T-cell (primary cell): Measurements from ENCODE around the gene CAPS2. TPM values are rescaled to one million over a fixed set of nuclear protein-coding genes. Genes with fewer than 3 reads are reported as not detected.

Experiments used
- ATAC-seq, 4 experiments: fragments of 200-7000 bp in 3 of 4; fragments of 150-1000 bp in 1 of 4; cut with Tn5 transposase; replicated peaks in 1 of 4; 1 replicate in 3 of 4; 2 replicates in 1 of 4; pipeline ENCODE4 v1.10.0; 2021; ENCODE audit warnings: moderate library complexity in 3 of 4, mild to moderate bottlenecking in 2 of 4, moderate number of reproducible peaks in 1 of 4
- CTCF ChIA-PET, 2 donors: fragments of 300-600 bp; sonication (Branson Sonifier 250); formaldehyde crosslinking; loops; one replicate each; lab custom pipeline; 2022; ENCODE audit warnings: antibody characterized with exemption in 2 of 2; lab: Charles Lee
- POLR2A ChIA-PET, 2 donors: fragments of 300-600 bp; sonication (Branson Sonifier 250); formaldehyde crosslinking; loops; one replicate each; lab custom pipeline; 2022; ENCODE audit warnings: antibody characterized with exemption in 2 of 2; lab: Charles Lee
- DNase-seq, 35 experiments: peaks; one replicate each; pipeline versions ENCODE4 v3.0.0 to v3.0.0-alpha.2; 2013 to 2023
- H3K27ac ChIP-seq: one replicate; pipeline ENCODE4 v1.5.1; 2013; ENCODE audit warnings: low read length
- H3K27me3 ChIP-seq, 2 experiments: replicated peaks in 1 of 2; 1 replicate in 1 of 2; 2 replicates in 1 of 2; pipeline versions ENCODE4 v1.6.1 to v1.7.0; 2013; ENCODE audit warnings: low read length in 1 of 2, mixed read lengths in 1 of 2; ENCODE audit not compliant: control insufficient read depth in 2 of 2, insufficient read depth in 2 of 2; ENCODE audit errors: extremely low read depth in 1 of 2
- H3K36me3 ChIP-seq, 2 donors: 1 replicate in 1 of 2; 2 replicates in 1 of 2; pipeline versions ENCODE4 v1.6.1 to v1.7.0; 2013; ENCODE audit warnings: low read length in 1 of 2; ENCODE audit not compliant: control insufficient read depth in 2 of 2, insufficient read depth in 1 of 2; ENCODE audit errors: extremely low read depth in 1 of 2
- H3K4me1 ChIP-seq, 2 experiments: 1 replicate in 1 of 2; 2 replicates in 1 of 2; pipeline versions ENCODE4 v1.6.1 to v1.7.0; 2013; ENCODE audit warnings: low read length in 2 of 2, mixed read lengths in 1 of 2; ENCODE audit not compliant: insufficient read depth in 2 of 2, control insufficient read depth in 1 of 2; ENCODE audit errors: extremely low read depth in 1 of 2
- H3K4me3 ChIP-seq, 2 donors: 1 replicate in 1 of 2; 2 replicates in 1 of 2; pipeline versions ENCODE4 v1.5.1 to v1.7.0; 2013; ENCODE audit warnings: mild to moderate bottlenecking in 2 of 2, low read length in 1 of 2, moderate library complexity in 1 of 2; ENCODE audit not compliant: control insufficient read depth in 1 of 2; ENCODE audit errors: extremely low read depth in 1 of 2
- H3K9me3 ChIP-seq: 2 replicates; pipeline ENCODE4 v1.7.0; 2013
- H3K27ac Mint-ChIP-seq, 2 donors: one replicate each; pipeline ENCODE4 v1.8.0; 2020 to 2021; ENCODE audit warnings: mild to moderate bottlenecking in 2 of 2, mixed read lengths in 2 of 2
- H3K27me3 Mint-ChIP-seq, 2 donors: one replicate each; pipeline ENCODE4 v1.8.0; 2021 to 2022; ENCODE audit warnings: mixed read lengths in 2 of 2
- H3K36me3 Mint-ChIP-seq: one replicate; pipeline ENCODE4 v1.8.0; 2021; ENCODE audit warnings: mixed read lengths
- H3K4me1 Mint-ChIP-seq, 3 donors: one replicate each; pipeline ENCODE4 v1.8.0; 2020 to 2022; ENCODE audit warnings: mixed read lengths in 3 of 3, mild to moderate bottlenecking in 1 of 3
- H3K4me3 Mint-ChIP-seq, 3 donors: one replicate each; pipeline ENCODE4 v1.8.0; 2020 to 2022; ENCODE audit warnings: mild to moderate bottlenecking in 3 of 3, mixed read lengths in 3 of 3, moderate library complexity in 3 of 3
- H3K9me3 Mint-ChIP-seq, 3 donors: one replicate each; pipeline ENCODE4 v1.8.0; 2020 to 2022; ENCODE audit warnings: mixed read lengths in 3 of 3
- WGBS: methylation state at CpG from one replicate; pipeline ENCODE4 v1.1.5; 2013; ENCODE audit warnings: missing lambda C conversion rate; ENCODE audit not compliant: insufficient coverage; 5-methylcytosine and 5-hydroxymethylcytosine counted together
- total RNA-seq, 35 experiments: library from RNA in 6 of 35; stranded (reverse) in 6 of 35; fragments of 120-200 nt in 1 of 35; gene quantifications; one replicate each; pipeline versions ENCODE4 v1.2.1 to v1.2.4 and lab custom pipeline; 2013 to 2026

Gene CAPS2
- total RNA-seq, 5 donors from 2014 or later (not counting 1 experiment from before 2014, with no cell fraction given) = 2.4 to 4.7 (median 4.4) TPM

GRCh38 chr12:75341873-75342272 is 11.7 kb upstream of the CAPS2 start:
- CTCF ChIA-PET = interaction anchor here (0.6 to 0.9 kb wide), 3 partner anchors 10 to 166 kb away, joined by 3 to 4 read pairs (median 3); no protein-coding TSS in a partner anchor
- WGBS = 80% methylated on average over 2 of the region's 5 CpGs
- H3K4me1 Mint-ChIP-seq = peaks cover 0 to 6% (median 3%) of the 10 kb centered on the region in 3 donors
- Histone ChIP-seq H3K27me3 (peaks cover 0 to 3% of the 10 kb centered on the region in 2 experiments), H3K27ac (no peak overlapping the region), H3K9me3 (no peaks in the 10 kb centered on the region), H3K4me3 (no peak overlapping the region), H3K4me1 (no peaks in the 10 kb centered on the region), H3K36me3 (no peaks in the 10 kb centered on the region)
- DNase-seq (no peak), ATAC-seq (no peak)
- H3K4me3 Mint-ChIP-seq = no peak overlapping the region
- H3K27ac Mint-ChIP-seq = no peak overlapping the region
- H3K27me3 Mint-ChIP-seq = peaks cover under 1 to 2% of the 10 kb centered on the region in 2 donors
- POLR2A ChIA-PET = no interaction called here
- H3K36me3 Mint-ChIP-seq = no peaks in the 10 kb centered on the region
- H3K9me3 Mint-ChIP-seq = no peaks in the 10 kb centered on the region

GRCh38 chr12:75337905-75338304 is 7.8 kb upstream of the CAPS2 start:
- Mint-ChIP-seq H3K36me3 (no peaks in the 10 kb centered on the region), H3K27ac (no peak overlapping the region), H3K4me3 (no peak overlapping the region), H3K27me3 (peaks cover 7 to 8% of the 10 kb centered on the region in 2 donors), H3K4me1 (peaks cover 9 to 12% (median 12%) of the 10 kb centered on the region in 3 donors), H3K9me3 (no peaks in the 10 kb centered on the region)
- H3K27me3 ChIP-seq = peaks cover 4% of the 10 kb centered on the region in 2 experiments
- no CpG with 5 or more reads among the region's 1 CpG for WGBS
- no peak for ATAC-seq
- H3K9me3 ChIP-seq = no peaks in the 10 kb centered on the region
- CTCF ChIA-PET = no interaction called here
- H3K4me1 ChIP-seq = peaks cover 2 to 8% of the 10 kb centered on the region in 2 experiments
- H3K4me3 ChIP-seq = no peak overlapping the region
- H3K36me3 ChIP-seq = no peaks in the 10 kb centered on the region
- DNase-seq = no peak
- POLR2A ChIA-PET = interaction anchor here in 1 of 2 donors (0.7 kb wide), 1 partner anchor 661 kb away, joined by 3 read pairs; no protein-coding TSS in a partner anchor
- no peak overlapping the region for H3K27ac ChIP-seq

- WGBS = 3% methylated on average over 16 of the region's 23 CpGs
- no peak within 1 kb of the TSS for H3K27ac Mint-ChIP-seq
Measured at GRCh38 chr12:75334384-75335030, 4.4 kb upstream of the CAPS2 start, which contains the start of gene GLIPR1L1. Gene GLIPR1L1 (plus strand): TSS chr12:75334670. CDS start chr12:75334729, 59 bp downstream.

GRCh38 chr12:75327642-75328041 is 2.5 kb downstream of the CAPS2 start:
- ATAC-seq (no peak), DNase-seq (no peak)
- Histone ChIP-seq H3K4me1 (peaks cover 0 to 8% of the 10 kb centered on the region in 2 experiments), H3K9me3 (no peaks in the 10 kb centered on the region), H3K4me3 (no peak overlapping the region), H3K27ac (no peak overlapping the region), H3K36me3 (no peaks in the 10 kb centered on the region), H3K27me3 (peaks cover 2 to 8% of the 10 kb centered on the region in 2 experiments)
- ChIA-PET CTCF (interaction anchor here in 1 of 2 donors (1.2 to 1.3 kb wide), 2 partner anchors 68 to 179 kb away, joined by 3 to 4 read pairs; no protein-coding TSS in a partner anchor), POLR2A (interaction anchor here in 1 of 2 donors (0.6 kb wide), 1 partner anchor 177 kb away, joined by 3 read pairs; no protein-coding TSS in a partner anchor)
- Mint-ChIP-seq H3K27ac (no peak overlapping the region), H3K36me3 (no peaks in the 10 kb centered on the region), H3K9me3 (no peaks in the 10 kb centered on the region), H3K4me3 (no peak overlapping the region), H3K4me1 (peaks cover 11 to 13% (median 12%) of the 10 kb centered on the region in 3 donors), H3K27me3 (peaks cover 29 to 35% of the 10 kb centered on the region in 2 donors)
- no CpG with 5 or more reads among the region's 1 CpG for WGBS

More at GRCh38 chr12:75334384-75335030, 4.4 kb upstream of the CAPS2 start, which contains the start of gene GLIPR1L1:
- peak; percentile 52 to 90 (median 74) for DNase-seq
- Mint-ChIP-seq H3K4me1 (peaks cover 18 to 21% (median 19%) of the 10 kb centered on the region in 3 donors), H3K27me3 (peaks cover 15 to 19% of the 10 kb centered on the region in 2 donors), H3K36me3 (no peaks in the 10 kb centered on the region), H3K4me3 (peak within 1 kb of the TSS; percentile 55 to 71 (median 66)), H3K9me3 (no peaks in the 10 kb centered on the region)
- Histone ChIP-seq H3K9me3 (no peaks in the 10 kb centered on the region), H3K4me1 (peaks cover 2 to 16% of the 10 kb centered on the region in 2 experiments), H3K36me3 (no peaks in the 10 kb centered on the region), H3K27me3 (peaks cover 4 to 12% of the 10 kb centered on the region in 2 experiments), H3K4me3 (peak within 1 kb of the TSS; percentile 28 to 45), H3K27ac (no peak within 1 kb of the TSS)
- ChIA-PET CTCF (interaction anchor here (0.6 to 3.8 kb wide), 26 partner anchors 9 to 713 kb away, joined by 3 to 18 read pairs (median 4); partner anchors contain the start of genes GLIPR1 (in 1 of the 2), GLIPR1L2 (in 1 of the 2) and KRR1 (in 1 of the 2)), POLR2A (interaction anchor here in 1 of 2 donors (0.6 to 0.7 kb wide), 2 partner anchors 9 to 174 kb away, joined by 3 read pairs; no protein-coding TSS in a partner anchor)
- ATAC-seq = peak; percentile 81 to 90 (median 86)

GRCh38 chr12:75323663-75324062 is 6.5 kb downstream of the CAPS2 start:
- no peak overlapping the region for H3K4me3 Mint-ChIP-seq
- CTCF ChIA-PET = no interaction called here
- Histone ChIP-seq H3K9me3 (no peaks in the 10 kb centered on the region), H3K27me3 (no peaks in the 10 kb centered on the region), H3K4me1 (no peaks in the 10 kb centered on the region), H3K36me3 (no peaks in the 10 kb centered on the region), H3K4me3 (no peak overlapping the region), H3K27ac (no peak overlapping the region)
- H3K27me3 Mint-ChIP-seq = peaks cover 13 to 18% of the 10 kb centered on the region in 2 donors
- H3K9me3 Mint-ChIP-seq = no peaks in the 10 kb centered on the region
- no CpG with 5 or more reads among the region's 3 CpGs for WGBS
- POLR2A ChIA-PET = no interaction called here
- no peak overlapping the region for H3K27ac Mint-ChIP-seq
- DNase-seq = no peak
- H3K36me3 Mint-ChIP-seq = no peaks in the 10 kb centered on the region
- no peaks in the 10 kb centered on the region for H3K4me1 Mint-ChIP-seq
- ATAC-seq = no peak

GRCh38 chr12:75322464-75322863 is 7.7 kb downstream of the CAPS2 start:
- no CpG with 5 or more reads among the region's 1 CpG for WGBS
- ChIA-PET CTCF (interaction anchor here in 1 of 2 donors (0.5 kb wide), 1 partner anchor 13 kb away, joined by 3 read pairs; no protein-coding TSS in a partner anchor), POLR2A (no interaction called here)
- H3K9me3 ChIP-seq = no peaks in the 10 kb centered on the region
- ATAC-seq = no peak
- no peaks in the 10 kb centered on the region for H3K4me1 Mint-ChIP-seq
- no peak overlapping the region for H3K27ac ChIP-seq
- H3K36me3 ChIP-seq = no peaks in the 10 kb centered on the region
- no peaks in the 10 kb centered on the region for H3K27me3 ChIP-seq
- no peaks in the 10 kb centered on the region for H3K4me1 ChIP-seq
- H3K4me3 ChIP-seq = no peak overlapping the region
- H3K4me3 Mint-ChIP-seq = no peak overlapping the region
- no peak for DNase-seq
- H3K9me3 Mint-ChIP-seq = no peaks in the 10 kb centered on the region
- H3K36me3 Mint-ChIP-seq = no peaks in the 10 kb centered on the region
- no peak overlapping the region for H3K27ac Mint-ChIP-seq
- peaks cover 10 to 18% of the 10 kb centered on the region in 2 donors for H3K27me3 Mint-ChIP-seq
